Transverse colon (tissue), 4 donors: ENCODE data around the gene TIAM1. TPM values are rescaled to one million over a fixed set of nuclear protein-coding genes. Genes with fewer than 3 reads are reported as not detected.

Source experiments
- DNase-seq: peaks from one replicate; pipeline ENCODE4 v3.0.0-alpha.2; 2019
- H3K27ac ChIP-seq, 4 donors: fragments of 200-600 bp; sonication (generic); 2 replicates each; pipeline ENCODE4 v1.5.1; 2016 to 2018; ENCODE audit warnings: inconsistent platforms in 4 of 4
- H3K27me3 ChIP-seq: fragments of 200-600 bp; sonication (generic); 2 replicates; pipeline ENCODE4 v1.5.1; 2017; ENCODE audit warnings: inconsistent platforms
- H3K36me3 ChIP-seq, 4 donors: fragments of 200-600 bp; sonication (generic); 2 replicates each; pipeline ENCODE4 v1.5.1; 2017 to 2019; ENCODE audit warnings: inconsistent platforms in 4 of 4
- H3K4me1 ChIP-seq, 4 donors: fragments of 200-600 bp; sonication (generic); 2 replicates each; pipeline ENCODE4 v1.5.1; 2017 to 2020; ENCODE audit warnings: inconsistent platforms in 4 of 4
- H3K4me3 ChIP-seq, 4 donors: fragments of 200-600 bp; sonication (generic); 1 replicate in 1 of 4; 2 replicates in 3 of 4; pipeline versions ENCODE4 v1.5.1 to v1.6.1; 2017 to 2019; ENCODE audit warnings: inconsistent platforms in 4 of 4
- H3K9me3 ChIP-seq, 2 donors: fragments of 200-600 bp; sonication (generic); 2 replicates each; pipeline ENCODE4 v1.5.1; 2017 to 2019; ENCODE audit warnings: inconsistent platforms in 2 of 2
- EP300 ChIP-seq: sonication (generic); formaldehyde crosslinking; IDR thresholded peaks from one replicate; pipeline ENCODE4 v1.6.1; 2017; ENCODE audit warnings: antibody characterized with exemption, low read depth
- POLR2A ChIP-seq: fragments of 450-650 bp; IDR thresholded peaks from one replicate; pipeline ENCODE4 v1.6.1; 2016; ENCODE audit warnings: antibody characterized with exemption, mild to moderate bottlenecking, moderate library complexity
- POLR2AphosphoS5 ChIP-seq, 3 donors: sonication (generic); formaldehyde crosslinking; IDR thresholded peaks; one replicate each; pipeline ENCODE4 v1.6.1; 2016; ENCODE audit warnings: antibody characterized with exemption in 3 of 3
- WGBS, 2 donors: methylation state at CpG; one replicate each; pipeline ENCODE4 v1.1.5; 2018; ENCODE audit warnings: low coverage in 1 of 2; 5-methylcytosine and 5-hydroxymethylcytosine counted together
- in situ Hi-C, 4 donors: fragments of 200-750 bp; cut with MboI; loops; one replicate each; pipeline versions ENCODE4 v1.15.0 to v1.15.1; 2017; ENCODE audit warnings: low sequenced_read_pairs in 3 of 4, low pct_ligation_motif_present in 1 of 4, low pct_unique_long_range_greater_than_20kb in 1 of 4
- intact Hi-C: fragments of 100-400 bp; cut with DNase I; formaldehyde crosslinking; loops from one replicate; pipeline ENCODE4 v1.15.1; 2023; ENCODE audit warnings: low total_unique reads
- total RNA-seq, 4 donors: library from RNA; depleted of rRNA; stranded (reverse); fragments of >200 nt; gene quantifications; one replicate each; pipeline ENCODE4 v1.1.0, GENCODE V29; 2016
- TF ChIP-seq, protein P1 (sequence below), 5 experiments: fragments of 200-600 bp in 3 of 5; fragments of 450-650 bp in 2 of 5; sonication (generic) in 3 of 5; IDR thresholded peaks; 1 replicate in 2 of 5; 2 replicates in 3 of 5; pipeline ENCODE4 v1.5.1; 2016 to 2017; ENCODE audit warnings: antibody characterized with exemption in 5 of 5, inconsistent platforms in 3 of 5, mild to moderate bottlenecking in 2 of 5, moderate library complexity in 1 of 5

Gene TIAM1
- total RNA-seq, 4 donors from 2014 or later = 4.5 to 18.9 (median 6.5) TPM

DNA sequence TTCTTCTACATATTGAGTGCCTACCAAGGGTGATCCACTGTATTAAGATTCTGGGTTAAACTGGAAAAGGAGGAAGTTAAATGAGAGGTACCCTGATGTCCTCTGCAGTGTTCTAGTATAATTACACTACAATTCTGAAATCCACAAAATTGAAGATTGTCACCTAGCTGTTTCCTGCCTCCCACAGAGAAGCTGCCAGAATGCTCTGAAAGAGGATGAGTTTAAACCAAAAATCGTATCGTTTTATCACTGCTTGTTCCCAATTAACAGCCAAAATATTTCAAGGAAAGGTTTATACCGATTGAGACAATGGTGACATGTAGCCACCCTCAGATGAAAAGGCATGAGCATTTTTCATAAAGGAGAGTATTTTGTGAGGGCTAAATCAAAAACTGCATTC is 28.0 kb downstream of the TIAM1 start:
- no peaks in the 10 kb centered on the region for H3K36me3 ChIP-seq
- no peak overlapping the region for H3K27ac ChIP-seq
- no peaks in the 10 kb centered on the region for H3K9me3 ChIP-seq
- intact Hi-C loops (no loop called here), in situ Hi-C loops (no loop called here)
- no peaks in the 10 kb centered on the region for H3K27me3 ChIP-seq
- TF ChIP-seq POLR2A = no peak
- TF ChIP-seq POLR2AphosphoS5 (IDR thresholded peaks at IDR 0.05) = no peak
- TF ChIP-seq, protein P1, sequence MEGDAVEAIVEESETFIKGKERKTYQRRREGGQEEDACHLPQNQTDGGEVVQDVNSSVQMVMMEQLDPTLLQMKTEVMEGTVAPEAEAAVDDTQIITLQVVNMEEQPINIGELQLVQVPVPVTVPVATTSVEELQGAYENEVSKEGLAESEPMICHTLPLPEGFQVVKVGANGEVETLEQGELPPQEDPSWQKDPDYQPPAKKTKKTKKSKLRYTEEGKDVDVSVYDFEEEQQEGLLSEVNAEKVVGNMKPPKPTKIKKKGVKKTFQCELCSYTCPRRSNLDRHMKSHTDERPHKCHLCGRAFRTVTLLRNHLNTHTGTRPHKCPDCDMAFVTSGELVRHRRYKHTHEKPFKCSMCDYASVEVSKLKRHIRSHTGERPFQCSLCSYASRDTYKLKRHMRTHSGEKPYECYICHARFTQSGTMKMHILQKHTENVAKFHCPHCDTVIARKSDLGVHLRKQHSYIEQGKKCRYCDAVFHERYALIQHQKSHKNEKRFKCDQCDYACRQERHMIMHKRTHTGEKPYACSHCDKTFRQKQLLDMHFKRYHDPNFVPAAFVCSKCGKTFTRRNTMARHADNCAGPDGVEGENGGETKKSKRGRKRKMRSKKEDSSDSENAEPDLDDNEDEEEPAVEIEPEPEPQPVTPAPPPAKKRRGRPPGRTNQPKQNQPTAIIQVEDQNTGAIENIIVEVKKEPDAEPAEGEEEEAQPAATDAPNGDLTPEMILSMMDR (IDR thresholded peaks at IDR 0.05) = no peak
- no peak for TF ChIP-seq EP300
- no peak overlapping the region for H3K4me3 ChIP-seq
- H3K4me1 ChIP-seq = no peaks in the 10 kb centered on the region
- DNase-seq = no peak
- WGBS, 2 donors = 83 to 93% methylated on average over 3 of the region's 3 CpGs

- intact Hi-C loops (no loop called here), in situ Hi-C loops (no loop called here)
- no peak overlapping the region for H3K27ac ChIP-seq
- no peaks in the 10 kb centered on the region for H3K9me3 ChIP-seq
- DNase-seq = no peak
- no peaks in the 10 kb centered on the region for H3K27me3 ChIP-seq
- H3K4me1 ChIP-seq = no peaks in the 10 kb centered on the region
- TF ChIP-seq EP300 (no peak), POLR2AphosphoS5 (IDR thresholded peaks at IDR 0.05) (no peak)
- H3K4me3 ChIP-seq = no peak overlapping the region
- 61 to 67% methylated on average over 7 of the region's 7 CpGs for WGBS, 2 donors
- H3K36me3 ChIP-seq = no peaks in the 10 kb centered on the region
These were observed 33.3 kb downstream of the TIAM1 start for GRCh38 chr21:31310750-31311149.

GRCh38 chr21:31308584-31308983 is 35.5 kb downstream of the TIAM1 start:
- in situ Hi-C loops = no loop called here
- Histone ChIP-seq H3K4me3 (no peak overlapping the region), H3K27ac (no peak overlapping the region), H3K27me3 (no peaks in the 10 kb centered on the region), H3K36me3 (no peaks in the 10 kb centered on the region), H3K4me1 (no peaks in the 10 kb centered on the region), H3K9me3 (no peaks in the 10 kb centered on the region)
- intact Hi-C loops = no loop called here
- no peak for DNase-seq
- 92 to 93% methylated on average over 6 to 7 of the region's 7 CpGs for WGBS, 2 donors
- no peak for TF ChIP-seq POLR2AphosphoS5 (IDR thresholded peaks at IDR 0.05)

- WGBS, 2 donors = 82 to 84% methylated on average over 3 to 4 of the region's 4 CpGs
- Histone ChIP-seq H3K27me3 (no peaks in the 10 kb centered on the region), H3K4me1 (no peaks in the 10 kb centered on the region), H3K4me3 (no peak overlapping the region), H3K27ac (no peak overlapping the region), H3K36me3 (no peaks in the 10 kb centered on the region), H3K9me3 (no peaks in the 10 kb centered on the region)
- in situ Hi-C loops (no loop called here), intact Hi-C loops (no loop called here)
- TF ChIP-seq POLR2AphosphoS5 (IDR thresholded peaks at IDR 0.05) (no peak), POLR2A (no peak), EP300 (no peak)
- TF ChIP-seq, protein P1 (IDR thresholded peaks at IDR 0.05) = no peak
- DNase-seq = no peak
These were observed 38.2 kb downstream of the TIAM1 start for GRCh38 chr21:31305888-31306287.

DNA sequence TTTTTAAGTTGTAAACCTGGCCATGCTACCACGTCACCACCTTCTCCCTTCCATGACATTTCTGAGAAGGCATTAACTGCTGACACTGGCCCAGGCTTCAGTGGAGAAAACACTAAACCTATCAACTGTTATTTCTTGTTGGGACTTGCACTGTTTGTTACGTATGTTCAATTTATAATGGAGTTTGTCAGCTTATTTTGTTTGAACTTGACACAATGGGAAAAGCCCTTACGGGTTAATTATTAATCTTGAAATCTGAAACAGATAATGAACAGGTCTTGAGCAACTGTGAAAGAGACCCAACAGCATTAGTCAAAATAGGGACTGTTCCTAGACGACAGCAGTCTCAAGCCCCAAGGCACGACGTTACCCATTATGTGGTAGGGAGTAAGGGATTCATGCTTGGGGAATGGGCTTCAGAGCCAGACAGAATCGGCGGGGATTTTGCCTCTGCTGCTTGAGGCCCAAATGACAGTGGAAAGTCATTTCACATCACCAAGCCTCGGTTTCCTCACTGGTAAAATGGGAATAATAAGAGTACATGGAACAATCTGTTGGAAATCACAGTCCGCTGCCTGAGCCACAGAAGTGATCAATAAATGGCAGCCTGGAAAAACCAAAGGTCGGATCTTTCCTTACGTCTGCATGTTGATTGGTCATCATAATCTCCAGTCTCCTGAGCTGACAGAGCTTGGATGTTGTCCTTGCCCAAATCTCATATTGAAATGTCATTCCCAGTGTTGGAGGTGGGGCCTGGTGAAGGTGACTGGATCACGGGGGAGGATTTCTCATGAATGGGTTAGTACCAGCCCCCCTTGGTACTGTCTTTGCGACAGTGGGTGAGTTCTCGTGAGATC is 44.5 kb downstream of the TIAM1 start:
- intact Hi-C loops = no loop called here
- Histone ChIP-seq H3K9me3 (no peaks in the 10 kb centered on the region), H3K4me3 (no peak overlapping the region), H3K4me1 (no peaks in the 10 kb centered on the region), H3K36me3 (no peaks in the 10 kb centered on the region), H3K27me3 (no peaks in the 10 kb centered on the region), H3K27ac (no peak overlapping the region)
- WGBS, 2 donors = 80 to 82% methylated on average over 11 to 15 of the region's 15 CpGs
- TF ChIP-seq POLR2AphosphoS5 (IDR thresholded peaks at IDR 0.05) = no peak
- no peak for TF ChIP-seq EP300
- TF ChIP-seq, protein P1 (IDR thresholded peaks at IDR 0.05) = no peak
- TF ChIP-seq POLR2A = no peak
- in situ Hi-C loops = no loop called here
- no peak for DNase-seq
